Measurements from ENCODE around the gene CXCR3. TPM values are rescaled to one million over a fixed set of nuclear protein-coding genes. Genes with fewer than 3 reads are reported as not detected.
"Not testable (repeated sequence)": the region's sequence is repeated elsewhere in the genome, so short reads cannot be mapped to it uniquely, and the experiment has no call there.

Gene CXCR3
- total and polyA plus RNA-seq, 10 of the 15 experiments (the other 5 are each of a cell fraction or from before 2014, with no cell fraction given), result 1.4 to 48.2 (median 15.7) TPM

GRCh38 chrX:71599965-71600364, 18.3 kb downstream of the CXCR3 start:
- no peak overlapping the region for H3K4me2 ChIP-seq (ENCODE audit: control insufficient read depth, insufficient read depth)
- FAIRE-seq (no peak), ATAC-seq (no peak), DNase-seq (ENCODE audit: low read depth, low spot score) (no peak)
- no peak overlapping the region for H3K4me3 ChIP-seq
- no peak overlapping the region for H2AFZ ChIP-seq (ENCODE audit: control insufficient read depth, low read depth, low read length)
- H3K79me2 ChIP-seq (ENCODE audit: control insufficient read depth, insufficient read depth, low read length), result no peaks in the 10 kb centered on the region
- no peak overlapping the region for H3K9ac ChIP-seq (ENCODE audit: control insufficient read depth, insufficient read depth, low read length)
- WGBS (ENCODE audit: insufficient coverage, insufficient replicate concordance, low lambda C conversion rate, missing lambda C conversion rate), result 98% methylated on average over 2 of the region's 2 CpGs
- POLR2A ChIA-PET, result no interaction called here
- no peak overlapping the region for H3K27ac ChIP-seq (ENCODE audit: control insufficient read depth, insufficient read depth)
- no TSS peak for BruUV-seq (replicated peaks)
- RAD21 ChIA-PET (ENCODE audit: unreplicated experiment), result interaction anchor here (0.5 kb wide), 1 partner anchor 86 kb away, joined by 3 read pairs; no protein-coding TSS in a partner anchor
- TF ChIP-seq CREM (IDR thresholded peaks at IDR 0.05; ENCODE audit: low read depth), result no peak
- TF ChIP-seq PAX8 (IDR thresholded peaks at IDR 0.05), result no peak
- no peak for TF ChIP-seq USF2 (IDR thresholded peaks at IDR 0.05; ENCODE audit: borderline replicate concordance, low read depth, low read length)
- TF ChIP-seq MYC (IDR thresholded peaks at IDR 0.05; ENCODE audit: insufficient read depth, insufficient read length, insufficient replicate concordance, low read length, severe bottlenecking), result no peak
- no peak for TF ChIP-seq STAT3 (IDR thresholded peaks at IDR 0.05; ENCODE audit: low read depth, low read length)
- TF ChIP-seq NR2F1 (conservative IDR thresholded peaks at IDR 0.05), result no peak
- no peak for TF ChIP-seq NR2C1 (IDR thresholded peaks at IDR 0.05)
- no peak for TF ChIP-seq SUZ12 (IDR thresholded peaks at IDR 0.05; ENCODE audit: unreplicated experiment)
- no peak for TF ChIP-seq ZNF384 (IDR thresholded peaks at IDR 0.05; ENCODE audit: borderline replicate concordance, low read depth, low read length)
- TF ChIP-seq BMI1 (IDR thresholded peaks at IDR 0.05; ENCODE audit: borderline replicate concordance), result no peak
- TF ChIP-seq SPI1 (IDR thresholded peaks at IDR 0.05; ENCODE audit: borderline replicate concordance, insufficient read depth, low read depth, low read length), result no peak
- no peak for TF ChIP-seq DPF2 (IDR thresholded peaks at IDR 0.05)
- TF ChIP-seq NFIC (IDR thresholded peaks at IDR 0.05; ENCODE audit: low read depth, low read length), result no peak
- TF ChIP-seq CREB1 (IDR thresholded peaks at IDR 0.05; ENCODE audit: low read depth), result no peak
- no peak for TF ChIP-seq MXI1 (IDR thresholded peaks at IDR 0.05; ENCODE audit: low read depth, low read length)
- TF ChIP-seq JUND (IDR thresholded peaks at IDR 0.05; ENCODE audit: low read depth, low read length), result no peak
- no peak for TF ChIP-seq RFX5 (IDR thresholded peaks at IDR 0.05; ENCODE audit: low read depth, low read length)
- TF ChIP-seq ZBED1 (IDR thresholded peaks at IDR 0.05; ENCODE audit: borderline replicate concordance), result no peak
- no peaks in the 10 kb centered on the region for H3K27me3 ChIP-seq (replicated peaks in 1 of 2; ENCODE audit: control insufficient read depth in 2 of 2, insufficient read depth in 2 of 2, low read length in 1 of 2)
- SMC1A ChIA-PET (ENCODE audit: uncharacterized antibody, unreplicated experiment), result interaction anchor here (0.7 to 1.6 kb wide), 3 partner anchors 9 to 50 kb away, joined by 3 to 6 read pairs (median 5); no protein-coding TSS in a partner anchor
- no peaks in the 10 kb centered on the region for H3K9me3 ChIP-seq (replicated peaks; ENCODE audit: control insufficient read depth, insufficient read depth, low read length)
- CTCF ChIA-PET, result interaction anchor here (1.1 kb wide), 1 partner anchor 52 kb away, joined by 3 read pairs; no protein-coding TSS in a partner anchor
- no peaks in the 10 kb centered on the region; a peak in 1 of 4 replicates for H3K36me3 ChIP-seq (ENCODE audit: control insufficient read depth in 2 of 2, insufficient read depth in 2 of 2, low read length in 1 of 2)
- H3K4me1 ChIP-seq (ENCODE audit: control insufficient read depth, insufficient read depth, low read length), result no peaks in the 10 kb centered on the region
- in situ Hi-C loops (cut with MboI), result no loop called here
- H4K20me1 ChIP-seq (ENCODE audit: control insufficient read depth, insufficient read depth), result no peaks in the 10 kb centered on the region
- intact Hi-C loops (cut with micrococcal nuclease; ENCODE audit: unreplicated experiment), result no loop called here

GRCh38 chrX:71593210-71593609, 25.1 kb downstream of the CXCR3 start:
- H3K79me2 ChIP-seq (ENCODE audit: control insufficient read depth, insufficient read depth, low read length); H2AFZ ChIP-seq (ENCODE audit: control insufficient read depth, low read depth, low read length); in situ Hi-C loops (cut with MboI); H3K27ac ChIP-seq (ENCODE audit: control insufficient read depth, insufficient read depth); H3K4me1 ChIP-seq (ENCODE audit: control insufficient read depth, insufficient read depth, low read length); H3K4me2 ChIP-seq (ENCODE audit: control insufficient read depth, insufficient read depth); H3K9me3 ChIP-seq (replicated peaks; ENCODE audit: control insufficient read depth, insufficient read depth, low read length); CTCF ChIA-PET; DNase-seq (ENCODE audit: low read depth, low spot score); H4K20me1 ChIP-seq (ENCODE audit: control insufficient read depth, insufficient read depth); intact Hi-C loops (cut with micrococcal nuclease; ENCODE audit: unreplicated experiment); RAD21 ChIA-PET (ENCODE audit: unreplicated experiment); H3K27me3 ChIP-seq (replicated peaks in 1 of 2; ENCODE audit: control insufficient read depth in 2 of 2, insufficient read depth in 2 of 2, low read length in 1 of 2); H3K36me3 ChIP-seq (ENCODE audit: control insufficient read depth in 2 of 2, insufficient read depth in 2 of 2, low read length in 1 of 2); BruUV-seq (replicated peaks); FAIRE-seq; POLR2A ChIA-PET; H3K4me3 ChIP-seq; SMC1A ChIA-PET (ENCODE audit: uncharacterized antibody, unreplicated experiment); H3K9ac ChIP-seq (ENCODE audit: control insufficient read depth, insufficient read depth, low read length); ATAC-seq: not testable (repeated sequence)
- 90% methylated on average over 6 of the region's 8 CpGs for WGBS (ENCODE audit: insufficient coverage, insufficient replicate concordance, low lambda C conversion rate, missing lambda C conversion rate)
